ENCODE measurements around the gene ZBTB45. TPM values are rescaled to one million over a fixed set of nuclear protein-coding genes. Genes with fewer than 3 reads are reported as not detected.
A peak's percentile ranks its signal among the peaks of the same experiment; 100 is the strongest.
"Not testable (repeated sequence)": the region's sequence is repeated elsewhere in the genome, so short reads cannot be mapped to it uniquely, and the experiment has no call there.

The ZBTB45 gene
- total RNA-seq, 1 donor from 2014 or later = 11.8 TPM

DNA sequence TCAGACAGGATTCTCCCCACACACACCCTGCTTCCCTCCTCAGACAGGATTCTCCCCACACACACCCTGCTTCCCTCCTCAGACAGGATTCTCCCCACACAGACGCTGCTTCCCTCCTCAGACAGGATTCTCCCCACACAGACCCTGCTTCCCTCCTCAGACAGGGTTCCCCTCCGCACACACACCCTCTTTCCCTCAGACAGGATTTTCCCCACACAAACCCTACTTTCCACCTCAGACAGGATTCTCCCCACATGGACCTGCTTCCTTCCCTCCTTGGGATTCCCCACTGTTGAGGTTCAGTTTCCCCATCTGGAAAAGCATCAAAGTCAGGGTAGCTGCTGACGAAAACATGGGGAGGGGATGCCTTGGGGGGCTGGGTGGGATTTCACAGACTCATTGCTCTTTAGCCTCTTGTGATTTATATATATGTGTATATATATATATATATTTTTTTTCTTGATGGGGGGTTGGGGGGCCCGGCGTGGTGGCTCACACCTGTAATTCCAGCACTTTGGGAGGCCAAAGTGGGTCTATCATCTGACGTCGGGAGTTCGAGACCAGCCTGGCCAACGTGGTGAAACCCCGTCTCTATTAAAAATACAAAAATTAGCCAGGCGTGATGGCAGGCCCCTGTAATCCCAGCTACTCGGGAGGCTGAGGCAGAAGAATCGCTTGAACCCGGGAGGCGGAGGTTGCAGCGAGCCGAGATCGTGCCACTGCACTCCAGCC lies 23.2 kb upstream of the ZBTB45 start:
- DNase-seq (ENCODE audit: low spot score) = not testable (repeated sequence)

DNA sequence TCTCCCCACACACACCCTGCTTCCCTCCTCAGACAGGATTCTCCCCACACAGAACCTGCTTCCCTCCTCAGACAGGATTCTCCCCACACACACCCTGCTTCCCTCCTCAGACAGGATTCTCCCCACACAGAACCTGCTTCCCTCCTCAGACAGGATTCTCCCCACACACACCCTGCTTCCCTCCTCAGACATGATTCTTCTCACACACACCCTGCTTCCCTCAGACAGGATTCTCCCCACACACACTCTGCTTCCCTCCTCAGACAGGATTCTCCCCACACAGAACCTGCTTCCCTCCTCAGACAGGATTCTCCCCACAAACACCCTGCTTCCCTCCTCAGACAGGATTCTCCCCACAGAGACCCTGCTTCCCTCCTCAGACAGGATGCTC lies 19.6 kb upstream of the ZBTB45 start:
- not testable (repeated sequence) for DNase-seq (ENCODE audit: low spot score)

DNA sequence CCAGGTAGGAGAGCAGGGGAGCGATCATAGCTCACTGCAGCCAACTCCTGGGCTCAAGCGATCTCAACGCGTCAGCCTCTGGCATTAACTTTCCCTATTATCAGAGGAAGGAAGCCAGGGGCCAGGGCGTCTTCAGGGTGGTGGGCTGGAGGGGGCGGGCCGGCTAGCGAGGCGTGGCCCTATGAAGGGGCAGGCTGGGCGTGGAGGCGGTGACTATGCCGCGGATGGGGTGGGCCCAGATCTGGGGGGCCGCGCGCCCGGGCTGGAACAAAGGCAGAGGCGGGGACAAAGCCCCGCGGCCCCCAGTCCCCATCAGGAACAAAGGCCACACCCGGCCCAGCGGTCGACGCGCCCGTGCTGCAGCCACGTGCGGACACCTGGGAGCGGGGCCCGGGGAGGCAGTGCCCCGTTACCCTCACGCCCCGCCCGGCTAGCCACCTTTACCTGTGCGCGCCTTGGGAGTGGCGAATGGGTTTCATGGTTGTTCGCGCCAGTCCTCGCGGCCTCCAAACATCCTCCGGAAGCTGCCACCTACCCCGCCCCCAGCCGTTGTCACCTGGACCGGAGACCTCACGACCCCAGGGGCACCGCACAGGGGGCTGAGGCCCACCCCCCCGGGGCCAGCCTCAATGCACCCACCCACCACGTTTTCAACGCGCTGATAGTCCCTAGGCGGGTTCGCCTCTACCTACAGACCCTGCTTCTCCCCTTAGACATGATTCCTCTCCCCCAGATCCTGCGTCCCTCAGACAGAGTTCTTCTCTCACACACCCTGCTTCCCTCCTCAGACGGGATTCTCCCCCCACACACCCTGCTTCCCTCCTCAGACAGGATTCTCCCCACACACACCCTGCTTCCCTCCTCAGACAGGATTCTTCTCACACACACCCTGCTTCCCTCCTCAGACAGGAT lies 18.9 kb upstream of the ZBTB45 start:
- DNase-seq (ENCODE audit: low spot score) = no peak

DNA sequence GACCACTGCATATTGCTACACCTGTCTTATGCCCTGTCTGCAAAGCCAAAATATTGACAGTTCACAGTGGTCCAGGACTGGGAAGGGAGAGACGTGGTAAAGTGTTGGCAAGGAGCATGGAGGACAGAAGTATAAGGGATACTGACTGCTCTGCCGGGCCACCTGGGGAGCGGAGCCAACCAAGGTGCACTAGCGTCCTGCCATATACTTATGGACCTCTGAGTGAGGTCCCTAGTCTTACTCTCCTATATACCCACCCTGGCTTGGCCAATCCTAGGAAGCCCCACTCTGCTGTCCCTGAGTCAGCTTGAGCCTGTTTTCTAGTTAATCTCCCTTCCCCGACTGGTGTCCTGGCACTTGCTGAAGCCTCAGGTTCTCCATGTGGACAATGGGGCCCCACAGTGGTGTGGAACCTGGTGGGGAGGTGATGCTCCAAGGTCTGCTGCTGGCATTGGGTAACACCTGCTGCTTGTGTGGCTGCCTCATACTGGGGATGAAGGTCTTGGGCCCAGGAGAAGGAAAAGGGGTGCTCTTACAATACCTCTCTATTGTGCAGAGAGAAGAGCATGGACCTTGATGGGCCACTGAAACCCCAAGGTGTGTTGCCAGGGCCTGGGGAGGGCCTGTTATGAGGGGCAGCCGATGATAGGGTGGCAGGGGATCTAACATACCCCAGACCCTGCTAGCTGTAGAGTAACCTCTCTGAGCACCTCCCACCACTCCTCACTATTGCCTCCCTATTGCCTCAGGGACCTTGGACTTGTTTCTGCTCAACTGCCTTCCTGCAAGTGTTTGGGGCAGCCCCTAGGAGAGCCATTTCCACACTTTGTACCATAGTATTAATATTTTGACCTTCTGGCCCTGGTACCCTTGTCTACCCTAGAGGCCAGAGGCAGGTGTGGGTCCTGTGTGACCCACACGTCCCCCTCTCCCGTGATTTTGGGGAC lies 17.5 kb upstream of the ZBTB45 start:
- DNase-seq (ENCODE audit: low spot score) = no peak

DNA sequence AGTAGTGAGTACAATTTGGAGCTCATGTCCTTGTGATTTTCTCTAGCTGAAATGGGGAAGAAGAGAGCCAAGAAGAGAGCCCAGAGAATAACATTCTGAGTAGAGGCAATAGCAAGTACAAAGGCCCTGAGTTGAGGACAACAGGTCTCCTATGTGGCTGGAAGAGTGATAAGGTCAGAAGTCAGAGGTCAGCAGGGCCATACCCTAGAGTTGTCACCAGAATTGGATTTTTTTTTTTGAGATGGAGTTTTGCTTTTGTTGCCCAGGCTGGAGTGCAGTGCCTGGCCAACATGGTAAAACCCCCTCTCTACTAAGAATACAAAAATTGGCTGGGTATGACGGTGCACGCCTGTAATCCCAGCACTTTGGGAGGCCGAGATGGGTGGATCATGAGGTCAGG lies 16.2 kb upstream of the ZBTB45 start:
- no peak for DNase-seq (ENCODE audit: low spot score)

DNA sequence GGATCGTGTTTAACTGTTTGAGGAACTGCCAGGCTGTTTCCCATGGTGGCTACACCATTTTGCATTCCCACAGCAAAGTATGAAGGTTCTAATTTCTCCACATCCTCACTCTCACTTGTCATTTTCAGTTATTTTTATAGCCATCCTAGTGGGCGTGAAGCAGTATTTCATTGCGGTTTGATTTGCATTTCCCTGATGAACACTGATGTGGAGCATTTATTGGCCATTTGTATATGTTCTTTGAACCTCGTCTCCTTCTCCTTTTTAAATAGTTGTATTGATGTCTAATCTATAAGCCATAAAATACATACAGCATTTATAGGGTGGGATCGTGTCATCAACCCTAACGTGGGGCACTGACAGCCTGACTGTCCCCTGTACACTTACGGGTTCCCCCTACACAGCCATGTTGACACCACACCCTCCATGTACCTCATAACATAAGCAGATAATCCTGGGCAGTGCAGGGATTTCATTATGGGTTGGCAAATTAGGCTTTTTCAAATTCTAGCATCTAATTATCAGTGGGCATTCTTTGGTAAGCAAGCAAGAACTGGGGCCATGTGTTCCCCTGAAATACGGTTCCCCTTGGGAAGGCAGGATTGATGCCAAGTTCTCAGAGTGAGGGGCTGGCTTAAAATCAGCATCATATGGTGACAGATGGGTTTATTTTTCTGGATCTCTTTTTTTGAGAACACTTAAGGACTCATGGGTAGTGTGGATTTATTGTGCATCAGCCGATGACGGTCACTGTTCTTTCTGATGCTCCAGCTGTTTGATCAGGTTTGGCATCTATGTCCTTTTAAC lies 11.6 kb upstream of the ZBTB45 start:
- no peak for DNase-seq (ENCODE audit: low spot score)

DNA sequence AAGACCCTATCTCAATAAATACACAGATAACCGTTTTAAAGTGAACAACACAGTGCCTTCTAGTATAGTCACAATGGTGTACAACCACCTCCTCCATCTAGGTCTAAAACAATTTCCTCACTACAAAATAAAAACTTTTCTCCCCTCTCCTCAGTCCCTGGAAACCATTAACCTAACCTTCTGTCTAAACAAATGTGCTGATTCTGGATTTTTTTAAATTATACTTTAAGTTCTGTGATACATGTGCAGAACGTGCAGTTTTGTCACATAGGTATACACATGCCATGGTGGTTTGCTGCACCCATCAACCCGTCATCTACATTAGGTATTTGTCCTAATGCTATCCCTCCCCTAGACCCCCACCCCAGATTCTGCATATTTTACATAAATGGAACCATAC lies 9.8 kb upstream of the ZBTB45 start:
- no peak for DNase-seq (ENCODE audit: low spot score)

DNA sequence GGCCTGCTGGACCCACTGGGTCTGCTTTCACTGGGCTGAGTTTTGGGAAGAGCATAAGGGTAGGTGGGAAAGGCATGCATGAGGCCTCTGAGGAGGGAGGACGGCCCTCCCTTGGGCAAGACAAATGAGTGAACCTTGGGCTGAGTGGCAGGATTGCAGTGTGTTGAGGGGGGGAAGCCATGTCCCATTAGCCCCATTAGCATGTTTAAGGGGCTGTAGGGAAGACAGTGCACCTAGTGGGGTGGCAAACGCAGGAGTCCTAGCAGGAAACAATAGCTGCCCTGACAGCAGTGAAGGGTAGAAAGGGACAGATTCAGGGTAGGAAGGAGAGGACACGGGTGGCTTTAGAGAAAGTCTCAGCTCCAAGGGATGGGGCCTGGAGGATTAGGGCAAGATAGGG lies 3.1 kb upstream of the ZBTB45 start:
- DNase-seq (ENCODE audit: low spot score) = no peak

DNA sequence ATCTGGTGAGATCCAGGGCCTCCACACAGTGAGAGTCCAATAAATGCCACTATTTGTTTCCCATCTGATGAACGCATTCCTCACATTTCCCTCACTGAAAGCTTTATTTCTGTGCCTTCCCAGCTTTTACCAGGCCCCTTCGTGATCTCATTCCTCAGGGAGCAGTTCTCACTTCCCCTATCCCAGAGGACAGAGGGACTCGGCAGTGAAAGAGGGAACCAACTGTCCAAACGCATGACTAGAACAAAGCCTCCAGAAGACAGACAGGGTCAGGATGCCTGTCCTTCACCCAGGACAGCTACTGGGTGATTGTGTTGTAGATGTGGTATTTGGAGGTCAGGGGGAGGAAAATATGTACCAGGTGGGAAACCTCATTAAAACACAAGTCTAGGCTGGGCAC lies 2.0 kb upstream of the ZBTB45 start:
- DNase-seq (ENCODE audit: low spot score) = no peak

DNA sequence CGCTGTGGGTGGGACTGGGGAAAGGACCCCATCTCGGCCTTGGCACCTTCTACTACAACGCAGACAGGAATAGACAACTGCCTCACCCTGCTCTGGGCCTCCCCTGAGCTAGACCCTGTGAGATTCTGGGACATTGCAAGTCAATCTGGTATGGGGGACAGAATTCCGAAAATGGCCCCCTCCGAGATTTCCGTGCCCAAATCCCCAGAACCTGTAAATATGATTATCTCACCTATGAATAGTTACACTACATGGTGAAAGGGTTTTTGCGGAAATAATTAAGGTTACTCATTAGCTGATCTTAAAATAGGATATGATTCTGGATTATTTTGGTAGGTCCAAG lies 618 bp upstream of the ZBTB45 start:
- no peak for DNase-seq (ENCODE audit: low spot score)

DNA sequence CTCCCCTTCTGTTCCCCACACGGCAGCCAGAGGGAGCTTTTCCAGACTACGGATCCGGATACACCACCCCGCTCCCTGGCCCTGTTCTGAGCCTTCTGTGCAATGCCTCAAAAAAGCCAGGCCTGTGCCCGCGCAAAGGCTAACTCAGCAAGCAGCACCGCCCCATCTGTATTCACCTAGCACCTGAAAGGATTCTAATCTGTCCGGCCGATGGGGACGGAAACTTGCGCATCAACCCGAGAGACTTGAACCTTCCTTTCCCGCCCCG lies 589 bp downstream of the ZBTB45 start:
- no peak for DNase-seq (ENCODE audit: low spot score)

DNA sequence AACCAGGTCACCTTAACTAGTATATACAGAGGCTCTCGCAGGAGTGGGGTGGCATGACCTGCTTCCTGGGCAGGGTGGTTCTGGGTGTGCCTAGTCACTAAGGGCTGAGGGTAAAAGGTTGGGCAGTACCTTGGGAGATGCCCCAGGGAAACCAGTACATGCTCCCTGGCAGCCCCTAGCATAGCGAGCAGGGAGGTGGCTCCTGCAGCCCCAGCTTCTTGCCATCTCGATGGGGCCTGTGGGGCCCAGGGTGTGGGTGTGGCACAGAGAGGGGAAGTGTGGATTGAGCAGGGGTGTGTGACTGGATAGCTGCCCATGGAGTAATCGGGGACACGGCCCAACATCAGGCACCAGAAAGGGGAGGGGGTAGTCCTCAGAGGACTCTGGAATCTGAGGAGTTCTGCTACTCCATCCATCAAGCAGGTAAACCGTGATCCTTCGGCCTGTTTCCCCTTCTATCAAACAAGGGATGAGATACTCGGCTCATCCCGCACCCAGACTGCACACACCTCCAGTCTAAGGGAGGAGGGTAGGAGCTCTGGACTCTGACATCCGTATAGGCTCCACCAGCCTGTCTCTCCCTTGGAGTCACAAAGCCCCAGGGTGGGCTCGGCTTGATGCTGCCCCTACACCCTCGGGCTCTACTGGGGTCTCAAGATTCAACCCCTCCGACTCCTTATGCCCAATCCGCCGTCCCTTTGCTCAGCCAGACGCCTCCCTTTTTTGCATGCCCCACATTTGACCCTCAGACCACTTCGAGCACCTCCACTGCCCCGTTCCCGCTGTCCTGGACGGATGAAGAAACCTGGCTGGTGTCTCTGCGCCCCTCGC lies 1.1 kb downstream of the ZBTB45 start:
- no peak for DNase-seq (ENCODE audit: low spot score)

DNA sequence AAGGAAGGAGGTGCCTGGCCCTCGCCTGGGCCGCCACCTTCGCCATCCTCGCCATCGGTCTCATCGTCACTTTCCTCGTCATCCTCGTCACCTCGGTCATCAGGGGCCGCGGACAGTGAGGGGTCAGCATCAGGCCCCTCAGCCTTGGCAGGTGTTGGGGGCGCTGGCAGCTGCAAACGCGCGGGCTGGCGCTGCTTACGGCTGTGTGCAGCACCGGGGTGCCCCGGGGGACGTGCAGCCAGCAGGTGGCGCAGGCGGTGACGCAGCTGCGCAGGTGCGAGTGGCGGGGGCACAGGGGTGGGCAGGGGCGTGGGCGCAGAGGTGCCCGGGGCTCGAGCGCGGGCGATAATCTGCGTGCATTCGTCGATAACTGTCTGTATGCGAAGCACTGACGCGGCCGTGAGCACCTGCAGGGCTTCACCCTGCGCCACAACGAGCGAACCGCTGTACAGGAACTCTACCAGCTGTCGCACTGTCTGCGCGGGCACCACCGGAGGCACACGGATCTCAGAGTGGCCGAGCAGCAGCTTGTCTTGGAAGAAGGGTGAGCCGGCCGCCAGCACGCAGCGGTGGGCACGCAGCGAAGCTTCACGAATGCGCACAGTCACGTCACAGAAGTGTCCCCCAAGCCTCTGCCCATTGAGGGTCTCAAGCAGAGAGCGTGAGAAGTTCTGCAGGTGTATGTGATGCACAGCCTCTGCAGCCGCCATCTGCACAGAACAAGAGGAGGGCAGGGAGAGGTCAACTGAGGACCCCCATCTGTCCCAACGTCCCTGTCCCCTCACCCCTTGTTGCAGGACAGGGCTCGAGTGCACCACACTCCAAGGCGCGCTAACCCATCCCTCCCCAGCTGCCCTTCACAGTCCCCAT lies 2.4 kb downstream of the ZBTB45 start:
- no peak for DNase-seq (ENCODE audit: low spot score)

DNA sequence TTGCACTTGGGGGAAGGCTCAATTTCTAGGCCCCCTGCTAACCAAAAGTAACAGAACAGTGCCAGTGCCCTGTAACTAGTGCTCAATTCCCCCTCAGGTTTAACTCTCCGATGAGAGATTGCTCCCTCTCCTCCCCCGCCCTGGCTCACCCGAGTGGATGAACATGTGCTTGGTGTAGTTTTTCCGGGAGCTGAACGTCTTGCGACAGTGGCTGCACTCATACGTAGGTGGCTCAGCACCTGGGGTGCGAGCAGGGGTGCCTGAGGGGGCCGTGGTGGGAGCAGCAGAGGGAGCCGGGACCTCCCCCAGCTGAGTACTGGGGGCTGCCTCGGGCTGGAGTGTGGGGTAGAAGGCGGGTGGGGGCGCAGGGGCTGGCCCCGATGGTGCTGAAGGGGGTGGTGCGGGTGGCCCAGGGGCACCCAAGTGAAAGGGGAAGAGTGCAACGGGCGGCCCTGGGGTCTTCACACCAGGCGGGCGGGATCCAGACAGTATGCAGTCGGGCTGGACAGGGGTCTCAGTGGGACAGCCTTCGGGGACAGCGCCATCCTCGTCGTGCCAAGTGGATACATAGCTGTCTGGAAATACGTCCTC lies 3.3 kb downstream of the ZBTB45 start:
- DNase-seq (ENCODE audit: low spot score) = no peak

DNA sequence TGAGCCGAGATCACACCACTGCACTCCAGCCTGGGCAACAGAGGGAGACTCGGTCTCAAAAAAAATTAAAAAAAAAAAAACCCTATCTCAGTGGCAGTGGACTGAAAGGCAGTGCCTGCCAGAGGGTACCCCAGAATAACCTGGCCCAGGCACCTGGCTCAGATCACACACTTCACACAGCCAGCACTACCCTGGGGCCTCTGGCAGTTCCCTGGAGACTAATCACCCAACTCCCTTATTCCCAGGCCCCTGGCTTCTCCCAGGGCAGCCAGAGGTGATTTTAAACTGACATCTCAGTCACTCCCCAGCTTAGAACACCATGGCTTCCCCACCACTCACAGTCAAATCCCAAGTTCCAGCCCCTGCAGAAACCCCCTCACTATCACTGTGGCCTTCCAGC lies 4.4 kb downstream of the ZBTB45 start:
- DNase-seq (ENCODE audit: low spot score) = no peak

DNA sequence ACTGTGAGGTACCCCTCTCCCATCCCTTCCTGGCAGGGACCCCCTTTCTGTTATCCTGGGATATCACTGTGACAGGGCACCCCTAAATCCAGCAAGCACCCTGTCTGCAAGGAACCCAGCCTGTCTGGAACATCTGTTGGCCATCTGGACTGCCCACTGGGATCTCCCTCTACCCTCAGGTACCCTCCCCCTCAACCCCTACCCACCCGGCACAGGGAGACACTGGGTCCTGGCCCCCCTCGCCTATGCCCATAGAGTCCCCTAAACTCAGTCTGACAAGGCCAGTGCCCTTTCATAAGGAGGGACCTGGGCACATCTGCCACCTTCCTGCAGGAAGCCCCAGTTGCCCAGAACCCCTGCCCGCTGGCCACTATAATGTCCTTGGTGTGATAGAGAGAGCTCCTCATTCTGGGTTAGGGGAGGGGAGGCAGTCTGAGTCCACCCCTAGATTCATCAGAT lies 5.0 kb downstream of the ZBTB45 start:
- DNase-seq (ENCODE audit: low spot score) = no peak

DNA sequence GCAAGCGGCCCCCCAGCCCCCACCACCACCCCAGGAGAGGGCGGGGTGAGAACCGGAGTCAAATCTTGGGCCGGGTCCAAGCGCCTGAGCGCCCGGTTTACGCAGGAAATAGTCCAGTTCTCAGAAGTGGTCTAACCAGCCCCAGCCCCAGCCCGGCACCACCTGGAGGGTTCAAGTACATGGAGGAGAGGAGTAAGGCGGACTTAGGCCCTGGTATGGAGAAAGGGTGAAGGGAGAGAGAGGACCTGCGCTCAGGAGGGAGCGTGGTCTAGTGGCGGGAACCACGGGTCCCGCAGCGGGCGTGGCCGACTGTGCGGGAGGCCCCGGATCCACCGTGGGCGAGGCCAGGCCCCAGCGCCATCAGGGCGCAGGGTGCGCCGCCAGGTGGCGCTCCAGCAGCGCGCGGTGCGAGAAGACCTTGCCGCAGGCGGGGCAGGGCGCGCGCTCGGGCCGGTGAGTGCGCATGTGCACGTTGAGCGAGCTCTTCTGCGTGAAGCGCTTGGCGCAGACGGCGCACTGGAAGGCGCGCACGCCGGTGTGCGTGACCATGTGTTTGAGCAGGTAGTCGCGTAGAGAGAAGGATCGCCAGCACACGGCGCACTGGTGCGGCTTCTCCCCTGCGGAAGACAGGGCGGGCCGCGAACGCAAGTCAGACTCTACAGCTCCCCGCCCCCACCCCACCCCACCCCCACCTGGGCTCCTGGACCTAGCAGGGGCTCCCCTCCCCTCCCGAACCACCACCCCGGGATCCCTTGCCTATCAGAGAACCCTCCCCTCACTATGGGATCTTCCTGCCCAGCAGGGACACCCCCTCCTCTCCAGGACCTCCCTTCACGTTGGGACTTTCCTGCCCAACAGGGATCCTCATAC lies 5.7 kb downstream of the ZBTB45 start:
- peak; percentile 98 for DNase-seq (ENCODE audit: low spot score)

All from mesenteric fat pad (tissue), 1 donor.